Activated CD8-positive, alpha-beta T cell treated with anti-CD3 and anti-CD28 coated beads for 36 hours (primary cell): Measurements from ENCODE around the gene CFAP20. TPM values are rescaled to one million over a fixed set of nuclear protein-coding genes. Genes with fewer than 3 reads are reported as not detected.

Experiments
- ATAC-seq: fragments of 200-7000 bp; cut with Tn5 transposase; one replicate; pipeline ENCODE4 v1.10.0; 2021; ENCODE audit warnings: mild to moderate bottlenecking, moderate library complexity
- CTCF ChIA-PET: fragments of 350-600 bp; sonication (Branson Sonifier 250); formaldehyde crosslinking; loops from one replicate; lab custom pipeline; 2021; ENCODE audit warnings: antibody characterized with exemption; lab: Charles Lee
- POLR2A ChIA-PET: fragments of 350-600 bp; sonication (Branson Sonifier 250); formaldehyde crosslinking; loops from one replicate; lab custom pipeline; 2021; ENCODE audit warnings: antibody characterized with exemption; lab: Charles Lee
- DNase-seq: peaks from one replicate; pipeline ENCODE4 v3.0.0-alpha.2; 2020
- H3K27ac Mint-ChIP-seq: one replicate; pipeline ENCODE4 v1.8.0; 2021; ENCODE audit warnings: mild to moderate bottlenecking, mixed read lengths
- H3K27me3 Mint-ChIP-seq: one replicate; pipeline ENCODE4 v1.8.0; 2021; ENCODE audit warnings: mixed read lengths
- H3K36me3 Mint-ChIP-seq: one replicate; pipeline ENCODE4 v1.8.0; 2021; ENCODE audit warnings: low read depth, mixed read lengths
- H3K4me1 Mint-ChIP-seq: one replicate; pipeline ENCODE4 v1.8.0; 2021; ENCODE audit warnings: low read depth, mixed read lengths
- H3K4me3 Mint-ChIP-seq: one replicate; pipeline ENCODE4 v1.8.0; 2021; ENCODE audit warnings: mild to moderate bottlenecking, moderate library complexity, mixed read lengths
- H3K9me3 Mint-ChIP-seq: one replicate; pipeline ENCODE4 v1.8.0; 2021; ENCODE audit warnings: mixed read lengths
- CTCF ChIP-seq: fragments of 200-600 bp; IDR thresholded peaks from one replicate; pipeline ENCODE4 v1.8.0; 2022; ENCODE audit warnings: antibody characterized with exemption, mild to moderate bottlenecking
- intact Hi-C: fragments of 100-400 bp; cut with micrococcal nuclease; formaldehyde crosslinking; loops from one replicate; pipeline ENCODE4 v1.10.0; 2022
- total RNA-seq, 2 experiments: library from RNA; stranded (reverse); gene quantifications; one replicate each; pipeline ENCODE4 v1.2.3, GENCODE V29; 2021

The CFAP20 gene
- total RNA-seq, 2 experiments from 2014 or later: 36.5 to 40.4 TPM

- H3K27me3 Mint-ChIP-seq: no peaks in the 10 kb centered on the region
- DNase-seq (no peak), ATAC-seq (no peak)
- peaks cover 15% of the 10 kb centered on the region for H3K9me3 Mint-ChIP-seq
- intact Hi-C loops: no loop called here
- no peak overlapping the region for H3K27ac Mint-ChIP-seq
- TF ChIP-seq CTCF: no peak
- peaks cover 26% of the 10 kb centered on the region for H3K36me3 Mint-ChIP-seq
- H3K4me3 Mint-ChIP-seq: no peak overlapping the region
- H3K4me1 Mint-ChIP-seq: no peaks in the 10 kb centered on the region
- POLR2A ChIA-PET: no interaction called here
- CTCF ChIA-PET: no interaction called here
Measured at GRCh38 chr16:58137581-58137980, 8.4 kb upstream of the CFAP20 start.

DNA sequence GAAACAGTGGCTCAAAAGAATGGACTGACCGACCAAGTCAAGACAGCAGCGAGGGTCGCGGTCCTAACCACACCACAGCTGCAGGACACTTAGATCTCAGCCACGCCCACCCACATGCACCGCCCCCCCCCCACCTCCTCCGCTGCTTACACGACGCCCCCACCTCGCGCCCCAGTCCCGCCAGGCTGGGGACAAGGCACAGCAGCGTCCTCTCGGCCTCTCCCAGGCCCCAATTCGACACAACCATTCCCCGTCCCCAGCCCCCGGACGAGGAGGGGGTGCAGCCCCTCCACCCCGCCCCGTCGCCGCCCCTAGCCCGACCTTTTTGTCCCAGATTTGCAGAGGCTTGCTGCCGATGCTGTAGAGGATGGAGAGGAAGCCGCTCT is 477 bp downstream of the CFAP20 start:
- DNase-seq: peak; percentile 31
- ChIA-PET POLR2A (interaction anchor here (1.0 to 2.3 kb wide), 5 partner anchors 12 to 394 kb away, joined by 3 to 10 read pairs (median 4); no protein-coding TSS in a partner anchor), CTCF (interaction anchor here (0.7 to 3.4 kb wide), 8 partner anchors 8 to 129 kb away, joined by 3 to 16 read pairs (median 7); partner anchors contain the start of genes MMP15 and USB1)
- Mint-ChIP-seq H3K4me1 (peaks cover 45% of the 10 kb centered on the region), H3K27me3 (no peaks in the 10 kb centered on the region), H3K27ac (peak overlapping the region; percentile 96), H3K36me3 (peaks cover 9% of the 10 kb centered on the region), H3K9me3 (peaks cover 4% of the 10 kb centered on the region), H3K4me3 (peak overlapping the region; percentile 90)
- peak; percentile 2 for ATAC-seq
- TF ChIP-seq CTCF: no peak
- intact Hi-C loops: loop anchor here (5.0 kb wide), 1 partner anchor 106 kb away; no protein-coding TSS in a partner anchor

GRCh38 chr16:58128181-58128631 is 975 bp downstream of the CFAP20 start:
- H3K27ac Mint-ChIP-seq: peak overlapping the region; percentile 96
- H3K36me3 Mint-ChIP-seq: peaks cover 9% of the 10 kb centered on the region
- TF ChIP-seq CTCF: no peak
- DNase-seq: no peak
- ChIA-PET POLR2A (interaction anchor here (1.2 to 2.4 kb wide), 3 partner anchors 11 to 102 kb away, joined by 3 to 7 read pairs (median 4); no protein-coding TSS in a partner anchor), CTCF (interaction anchor here (1.0 to 2.7 kb wide), 6 partner anchors 54 to 178 kb away, joined by 3 to 16 read pairs (median 4); partner anchors contain the start of gene MMP15)
- no peak for ATAC-seq
- intact Hi-C loops: loop anchor here (5.0 kb wide), 1 partner anchor 106 kb away; no protein-coding TSS in a partner anchor
- H3K4me1 Mint-ChIP-seq: peaks cover 47% of the 10 kb centered on the region
- no peaks in the 10 kb centered on the region for H3K27me3 Mint-ChIP-seq
- peaks cover 4% of the 10 kb centered on the region for H3K9me3 Mint-ChIP-seq
- H3K4me3 Mint-ChIP-seq: peak overlapping the region; percentile 90

DNA sequence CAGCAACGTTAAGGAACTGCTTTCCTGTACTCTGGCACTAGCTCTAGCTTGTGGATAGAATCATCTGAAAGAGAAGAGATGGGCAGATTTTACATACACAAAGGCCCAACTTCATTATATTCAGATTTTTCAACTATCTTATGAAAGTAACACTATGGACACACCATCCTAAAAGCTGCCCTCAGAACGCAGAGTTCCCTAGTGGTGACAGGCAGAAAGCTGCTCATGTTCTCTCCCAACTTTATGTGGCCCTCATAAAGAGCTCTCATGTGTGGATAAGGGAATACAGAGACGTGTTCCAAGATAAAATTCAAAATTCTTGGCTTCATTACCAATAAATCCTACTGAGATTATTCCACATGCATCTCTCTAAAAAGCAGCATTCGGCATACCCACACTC is 1.5 kb downstream of the CFAP20 start:
- Mint-ChIP-seq H3K9me3 (peaks cover 4% of the 10 kb centered on the region), H3K4me1 (peaks cover 48% of the 10 kb centered on the region), H3K36me3 (peaks cover 9% of the 10 kb centered on the region), H3K4me3 (peak overlapping the region; percentile 90), H3K27me3 (no peaks in the 10 kb centered on the region), H3K27ac (peak overlapping the region; percentile 34)
- no peak for TF ChIP-seq CTCF
- ChIA-PET POLR2A (interaction anchor here (0.6 to 2.4 kb wide), 3 partner anchors 50 to 101 kb away, joined by 3 to 7 read pairs (median 4); no protein-coding TSS in a partner anchor), CTCF (interaction anchor here (0.7 to 2.7 kb wide), 12 partner anchors 17 to 711 kb away, joined by 3 to 11 read pairs (median 4); no protein-coding TSS in a partner anchor)
- intact Hi-C loops: loop anchor here (5.0 kb wide), 1 partner anchor 105 kb away; no protein-coding TSS in a partner anchor
- ATAC-seq (no peak), DNase-seq (no peak)
